Inflammatory macrophage (primary cell): ENCODE measurements around the gene BTBD9.
A peak's percentile ranks its signal among the peaks of the same experiment; 100 is the strongest.
"Not testable (repeated sequence)": the region's sequence is repeated elsewhere in the genome, so short reads cannot be mapped to it uniquely, and the experiment has no call there.

Experiments
- DNase-seq, 2 donors: peaks; one replicate each; pipeline ENCODE4 v3.0.0-alpha.2; 2020 to 2022

BTBD9 gene

DNA sequence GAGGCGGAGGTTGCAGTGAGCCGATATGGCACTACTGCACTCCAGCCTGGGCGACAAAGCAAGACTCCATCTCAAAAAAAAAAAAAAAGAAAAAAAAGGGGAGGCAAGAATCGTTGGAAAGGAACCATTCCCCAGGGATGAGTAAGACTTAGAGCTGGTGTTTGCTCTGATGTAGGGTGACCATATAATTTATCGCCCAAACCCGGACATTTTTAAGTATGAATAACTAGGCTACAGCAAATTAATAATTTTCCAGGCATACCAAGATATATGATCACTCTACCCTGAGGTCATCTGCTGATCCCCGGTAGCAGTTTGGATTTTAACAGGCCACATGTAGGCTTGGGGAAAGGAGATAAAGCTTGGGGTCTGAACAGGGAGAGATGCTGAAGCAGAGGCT, 260.9 kb downstream of the BTBD9 start:
- DNase-seq = no peak

DNA sequence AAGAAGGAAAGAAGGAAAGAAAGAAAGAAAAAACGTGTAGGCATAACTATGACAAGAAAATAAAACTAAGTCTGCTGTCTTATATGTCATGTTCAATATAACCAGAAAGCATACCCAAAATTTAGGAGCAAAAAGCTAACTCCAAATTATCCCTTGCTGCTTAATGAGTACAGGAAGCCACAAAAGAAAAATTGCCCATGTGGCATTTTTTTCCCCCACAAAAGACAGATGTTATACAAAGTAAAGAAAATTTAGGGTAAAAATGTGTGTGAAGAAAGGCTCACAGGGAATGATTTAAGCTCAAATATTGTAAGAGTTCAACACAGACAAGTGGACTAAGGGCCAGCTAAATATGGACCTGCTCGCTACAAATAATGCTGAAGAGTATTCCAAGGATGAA, 263.8 kb downstream of the BTBD9 start:
- DNase-seq = no peak

DNA sequence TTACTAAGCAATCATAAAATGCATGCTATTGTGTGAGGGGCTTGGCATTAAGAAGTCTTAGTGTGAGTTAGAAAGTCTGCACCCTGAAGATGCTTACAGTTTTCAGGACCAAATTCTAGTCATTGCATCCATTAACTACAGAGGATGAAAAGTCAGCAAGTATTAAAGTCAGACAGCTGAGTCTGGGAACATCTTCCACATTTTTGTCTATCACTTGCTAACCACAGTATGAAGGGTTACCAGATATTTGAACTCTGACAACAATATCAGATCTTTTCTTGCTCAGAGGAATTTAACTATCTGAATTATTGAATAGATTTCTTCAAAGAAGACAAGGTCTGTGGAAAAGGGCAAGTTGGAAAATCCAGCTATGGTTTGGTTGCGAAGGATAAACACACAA, 264.4 kb downstream of the BTBD9 start:
- DNase-seq = no peak

DNA sequence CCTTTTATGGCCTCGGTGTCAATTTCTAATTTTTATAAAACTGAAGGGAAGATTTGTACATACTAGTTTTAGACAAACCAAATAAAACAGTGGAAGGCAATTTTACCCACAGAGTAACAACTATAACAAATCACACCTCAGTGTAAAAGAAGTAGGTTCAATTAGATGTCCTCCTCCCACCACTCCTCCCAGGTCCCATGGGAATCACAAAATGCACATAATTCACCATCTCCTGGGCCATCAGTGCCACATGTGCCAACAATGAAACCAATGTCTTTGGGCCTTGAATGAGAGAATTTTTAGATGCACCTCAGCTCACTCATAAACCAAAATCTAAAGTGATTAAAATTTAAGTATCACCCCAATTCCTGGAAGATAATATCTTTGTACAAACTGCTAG, 267.8 kb downstream of the BTBD9 start:
- DNase-seq = no peak

DNA sequence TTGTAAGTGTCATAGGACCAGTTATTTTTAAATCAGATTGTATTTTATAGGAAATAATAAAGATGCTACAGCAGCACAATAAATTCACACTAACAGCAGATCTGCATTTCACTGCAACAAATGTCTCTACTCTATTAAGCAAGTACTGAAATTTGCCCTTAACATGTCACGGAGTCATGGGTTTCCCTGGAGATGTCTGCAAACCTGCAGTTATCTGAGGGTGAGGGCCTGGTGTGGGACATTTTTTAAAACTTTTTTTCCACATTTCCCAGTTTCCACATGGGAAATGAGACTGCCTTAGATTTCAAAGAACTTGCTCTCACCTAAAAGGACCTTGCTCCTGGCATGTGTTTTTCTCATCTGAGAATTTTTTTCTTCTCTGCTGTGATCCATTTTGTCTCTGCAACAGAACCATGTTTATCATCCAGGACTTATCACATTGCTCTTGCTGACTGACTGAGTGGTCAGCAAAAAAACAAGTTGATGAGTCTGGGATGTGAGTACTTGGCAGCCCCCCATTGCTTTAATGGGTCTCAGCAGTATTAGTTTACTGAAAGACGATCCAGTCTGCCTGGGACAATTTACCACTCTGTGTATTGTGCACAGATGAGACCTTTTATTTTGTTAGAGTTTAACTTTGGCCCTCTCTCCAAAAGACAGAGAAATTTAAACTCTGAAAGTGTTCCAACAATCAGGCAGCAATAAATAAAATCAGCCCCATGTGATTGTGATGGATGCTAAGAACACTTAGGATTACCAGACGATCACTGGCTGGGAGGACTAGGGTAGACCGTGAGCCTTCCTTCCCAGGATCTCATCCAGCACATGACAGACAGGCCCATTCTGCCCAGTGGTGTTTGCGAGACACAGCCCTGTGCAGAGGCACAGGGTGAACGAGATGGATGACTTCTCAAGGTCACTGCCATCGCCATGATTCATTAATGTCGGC, 268.8 kb downstream of the BTBD9 start:
- DNase-seq = no peak

DNA sequence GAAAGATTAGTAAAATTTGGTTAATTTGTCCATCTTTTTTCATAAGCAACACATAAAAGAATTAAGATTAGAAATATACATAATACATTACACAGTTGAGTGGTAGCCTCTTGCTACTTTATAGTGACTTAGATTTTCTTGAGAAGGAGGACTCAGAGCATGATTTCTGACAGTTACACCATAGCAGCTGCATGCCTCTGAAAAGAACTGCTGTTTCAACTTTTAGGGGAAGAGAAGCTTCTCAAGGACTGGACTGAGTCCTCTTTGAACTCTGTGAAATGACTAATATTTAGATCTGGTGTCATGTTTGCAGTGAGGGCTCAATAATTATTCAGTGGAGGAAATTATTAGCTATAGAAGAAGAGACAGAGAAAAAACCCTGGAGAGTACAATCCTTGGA, 272.5 kb downstream of the BTBD9 start:
- DNase-seq = no peak

DNA sequence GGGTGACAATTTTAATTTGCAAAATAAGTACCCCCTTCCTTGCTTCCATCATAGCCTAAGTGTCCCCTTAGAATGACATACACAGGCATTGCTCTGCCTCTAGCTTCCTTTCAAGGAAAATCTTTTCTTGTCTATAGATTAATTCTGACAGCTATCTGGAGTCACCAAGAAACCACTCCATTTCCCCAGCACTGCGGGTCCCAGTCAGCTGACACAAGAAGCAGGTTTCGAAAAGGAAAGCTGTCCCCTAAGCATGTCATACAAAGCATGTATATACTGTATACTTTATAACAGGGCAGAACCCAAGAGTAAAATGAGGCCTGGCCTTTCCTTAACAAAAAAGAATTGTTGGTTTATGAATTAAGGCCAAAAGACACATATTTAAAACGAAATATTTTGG, 273.5 kb downstream of the BTBD9 start:
- no peak for DNase-seq

DNA sequence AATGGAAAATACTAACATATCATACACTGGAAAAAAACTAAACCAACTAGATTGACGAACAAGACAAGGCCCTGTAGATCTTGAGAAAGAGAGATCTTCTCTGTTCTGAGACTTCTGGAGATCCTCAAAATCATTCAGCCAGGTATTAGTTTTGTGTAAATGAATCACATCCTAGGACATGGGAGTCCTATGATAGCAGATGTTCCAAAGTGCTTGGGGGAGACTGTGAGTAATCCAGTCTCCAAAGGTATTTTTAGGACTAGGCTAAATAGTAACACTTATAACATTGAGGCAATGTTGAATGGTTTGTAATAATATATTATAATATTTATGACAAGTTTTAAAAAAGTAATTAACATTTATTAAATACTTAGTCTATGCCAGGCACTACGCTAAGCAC, 275.0 kb downstream of the BTBD9 start:
- no peak for DNase-seq

DNA sequence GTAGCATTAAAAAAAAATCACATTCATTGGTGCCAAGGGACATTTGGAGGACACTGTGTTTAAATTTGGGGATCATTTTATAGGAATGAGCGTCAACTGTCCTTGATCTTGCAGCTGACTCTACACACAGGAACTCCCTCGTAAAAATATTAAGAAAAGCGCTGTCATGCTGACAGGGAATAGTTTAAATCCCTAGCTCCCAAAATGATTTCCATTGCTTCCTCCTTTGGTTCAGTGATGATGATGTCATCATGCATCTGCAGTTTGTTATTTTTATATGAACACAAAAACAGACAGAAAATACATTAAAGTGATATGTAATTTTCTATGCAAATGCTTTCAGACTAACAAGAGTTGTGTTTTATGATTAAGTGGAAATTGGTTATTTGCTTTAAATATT, 275.6 kb downstream of the BTBD9 start:
- DNase-seq = no peak

DNA sequence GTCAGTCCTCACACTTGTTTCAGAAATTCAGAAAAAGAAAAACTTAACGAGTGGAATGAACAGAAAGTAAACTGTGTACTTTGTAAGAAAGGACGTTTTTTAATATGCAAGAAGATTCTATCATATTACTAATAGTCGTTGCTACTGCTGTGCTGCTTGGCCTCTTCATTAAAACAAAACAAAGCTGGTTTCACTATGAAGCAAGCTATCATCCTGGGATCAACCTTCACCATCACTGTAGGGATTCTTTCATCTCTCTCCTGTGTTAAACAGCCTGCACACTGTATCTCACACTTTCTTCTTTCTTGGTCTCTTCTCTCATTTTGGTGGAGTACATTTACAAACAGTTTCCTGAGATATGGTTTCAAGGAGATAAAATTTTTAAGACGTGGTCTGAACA, 284.2 kb downstream of the BTBD9 start:
- no peak for DNase-seq

DNA sequence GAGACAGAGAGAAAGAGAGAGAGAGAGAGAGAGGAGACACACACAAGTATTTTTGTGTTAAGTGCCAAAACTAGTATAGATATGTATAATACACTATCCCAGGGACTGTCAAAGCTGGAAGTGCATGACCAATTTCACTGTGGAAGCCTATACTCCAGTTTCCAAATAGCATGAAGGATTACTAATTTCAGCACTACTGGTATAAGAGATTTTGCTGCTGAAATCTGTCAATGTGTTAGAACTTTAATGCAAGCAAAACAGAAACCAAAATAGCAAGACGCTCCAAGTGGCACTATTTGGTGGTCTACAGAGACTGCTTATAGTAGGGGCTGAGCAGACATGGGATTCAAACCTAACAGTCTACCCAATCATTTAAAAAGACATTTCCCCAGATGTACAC, 284.8 kb downstream of the BTBD9 start:
- no peak for DNase-seq

DNA sequence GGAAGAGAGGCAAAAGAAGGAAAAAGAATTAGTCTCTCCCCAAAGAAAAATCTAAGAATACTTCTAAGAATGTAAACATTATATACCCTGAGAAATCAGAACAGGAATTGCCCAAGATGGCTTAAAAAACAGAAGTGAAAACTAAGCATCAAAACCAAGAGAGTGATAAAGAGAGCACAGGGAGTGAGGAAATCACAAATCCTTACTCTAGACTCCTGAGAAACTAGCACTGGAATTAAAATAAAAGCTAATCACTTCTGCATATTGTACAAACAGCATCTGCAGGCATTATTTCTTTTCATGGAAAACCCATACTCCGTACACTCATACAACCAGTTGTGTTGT, 285.7 kb downstream of the BTBD9 start:
- DNase-seq = peak; percentile 2 to 44

DNA sequence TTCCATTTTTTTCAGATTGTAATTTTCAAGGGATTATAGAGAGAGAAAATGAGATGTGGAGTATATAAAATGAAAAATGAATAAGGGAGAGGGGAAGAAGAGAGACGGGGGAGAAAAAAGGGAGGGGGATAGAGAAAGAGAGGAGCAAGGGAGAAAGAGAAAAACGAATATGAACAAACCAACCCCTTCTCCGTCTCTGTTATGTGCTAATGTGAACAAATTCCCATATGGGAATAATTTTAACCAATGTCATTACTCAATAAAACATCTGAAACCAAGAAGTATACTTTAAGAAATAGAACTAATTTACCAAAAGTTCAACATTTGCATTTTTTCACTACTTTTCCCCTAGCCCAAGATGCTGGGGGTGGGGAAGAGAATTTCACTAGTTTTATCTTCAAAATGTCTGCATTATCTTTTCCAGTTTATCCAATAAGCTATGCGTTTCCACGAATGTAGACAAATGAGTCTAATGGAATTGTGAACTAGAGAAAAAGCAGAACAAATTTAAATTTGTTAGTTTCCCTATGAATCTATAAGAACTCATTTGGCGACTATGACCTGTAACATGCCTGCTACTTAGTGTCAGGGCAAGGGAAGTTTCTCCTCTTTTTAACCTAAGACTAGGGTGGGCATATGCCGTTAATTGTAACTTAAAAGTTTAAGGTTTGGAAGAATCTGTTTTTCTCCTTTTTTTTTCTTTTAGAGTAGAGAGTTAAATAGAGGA, 286.3 kb downstream of the BTBD9 start:
- DNase-seq = no peak

DNA sequence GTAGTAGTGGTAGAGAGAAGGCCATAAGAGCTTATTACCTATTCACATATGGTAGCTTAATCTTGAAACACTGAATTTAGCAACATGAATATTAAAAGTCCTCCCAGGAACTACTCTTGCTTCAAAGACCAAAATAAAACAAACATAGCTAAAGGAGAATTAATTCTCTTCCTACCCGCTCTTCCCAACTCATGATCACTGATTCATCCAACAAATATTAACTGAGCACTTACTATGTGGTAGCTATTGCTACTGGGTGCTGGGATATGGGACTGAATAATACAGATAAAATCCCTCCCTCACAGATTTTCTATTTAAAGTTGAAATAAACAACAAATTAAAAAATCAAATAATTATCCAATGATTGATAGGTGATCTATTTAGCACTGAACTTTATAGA, 287.1 kb downstream of the BTBD9 start:
- DNase-seq = no peak

DNA sequence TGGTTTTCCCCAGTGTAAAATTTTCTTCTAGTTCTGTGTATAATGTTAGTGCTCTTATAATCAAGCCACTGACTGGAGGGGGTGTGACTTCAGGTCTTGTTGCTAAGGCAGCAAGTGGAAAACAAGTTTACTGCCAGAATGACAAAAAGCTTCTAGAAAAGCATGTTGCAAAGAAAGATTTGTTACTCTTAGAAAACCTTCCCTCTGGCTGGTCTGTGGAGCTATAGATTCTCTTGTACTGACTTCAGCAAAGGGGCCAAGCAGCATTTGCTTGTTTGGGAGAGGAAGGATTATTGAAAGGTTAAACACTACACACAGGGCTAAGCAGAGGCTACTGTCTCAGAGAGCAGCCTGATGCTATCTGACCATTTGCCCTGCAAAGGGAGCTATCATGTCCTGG, 288.8 kb downstream of the BTBD9 start:
- DNase-seq = no peak

DNA sequence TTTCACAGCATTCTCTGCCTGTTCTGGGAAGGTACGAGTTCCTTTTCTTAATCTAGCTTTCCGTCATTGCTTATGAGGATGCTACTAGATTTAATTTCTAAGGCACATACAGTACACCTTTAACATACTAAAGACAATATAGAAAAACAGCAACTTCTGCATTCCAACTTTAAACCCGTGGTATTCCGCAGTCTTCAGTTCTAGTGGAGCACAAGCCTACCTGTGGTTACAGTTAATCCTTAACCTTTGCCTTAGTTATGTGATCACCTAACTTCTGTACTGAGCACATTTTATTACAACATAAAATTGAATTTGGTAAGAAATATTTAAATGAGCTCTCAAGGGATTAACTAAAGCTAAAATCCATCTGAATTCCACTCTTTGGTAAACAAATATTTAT, 289.5 kb downstream of the BTBD9 start:
- no peak for DNase-seq

DNA sequence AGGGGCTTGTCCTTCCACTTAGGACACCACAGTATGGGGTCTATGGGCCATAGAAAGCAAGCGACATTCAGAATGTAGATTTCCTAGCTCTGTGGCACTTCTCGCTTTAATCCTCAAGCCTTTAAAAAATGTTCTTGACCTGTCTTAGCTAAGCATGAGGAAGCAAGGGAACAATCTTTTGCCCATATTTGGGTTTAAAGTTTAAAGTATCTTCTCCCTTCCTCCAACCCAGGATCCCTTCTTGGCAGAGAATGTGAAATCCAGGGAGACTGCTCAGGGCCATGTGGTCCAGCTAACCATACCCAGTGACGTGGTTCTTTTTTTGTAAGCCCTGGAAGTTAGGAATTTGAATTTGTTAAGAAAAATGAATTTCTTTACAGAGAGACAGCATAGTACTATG, 289.9 kb downstream of the BTBD9 start:
- DNase-seq = no peak

DNA sequence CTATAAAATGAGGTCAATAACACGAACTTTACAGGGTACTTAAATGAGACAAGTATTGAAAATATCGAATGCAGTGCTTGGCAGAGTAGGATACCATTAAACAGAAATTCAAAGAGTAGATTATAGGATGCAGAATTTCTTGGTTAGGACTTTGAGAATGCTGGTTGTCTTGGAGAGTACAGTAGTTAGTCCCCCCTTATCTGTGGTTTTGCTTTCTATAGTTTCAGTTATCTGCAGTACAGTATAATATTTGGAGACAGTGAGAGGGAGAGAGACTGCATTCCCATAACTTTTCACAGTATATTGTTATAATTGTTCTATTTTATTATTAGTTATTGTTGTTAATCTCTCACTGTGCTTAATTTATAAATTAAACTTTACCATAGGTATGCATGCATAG, 290.5 kb downstream of the BTBD9 start:
- no peak for DNase-seq

DNA sequence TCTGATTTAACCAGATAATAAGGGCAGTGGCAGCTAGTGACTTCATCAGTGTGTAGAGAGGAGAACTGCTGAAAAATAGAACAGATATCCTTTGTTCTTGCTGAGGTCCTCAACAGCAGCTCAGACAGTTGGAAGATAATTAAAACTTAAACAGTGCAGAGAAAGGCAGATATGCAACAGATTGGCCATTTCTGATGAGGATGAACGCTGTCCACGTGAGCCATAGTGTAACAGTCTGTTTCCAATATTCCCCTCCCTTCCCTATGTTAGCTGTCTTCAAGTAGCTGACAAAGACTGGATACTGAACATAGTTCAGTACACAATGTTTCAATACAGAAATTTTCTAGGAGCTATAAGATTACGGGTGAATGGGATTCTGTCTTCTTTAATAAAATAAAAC, 291.4 kb downstream of the BTBD9 start:
- no peak for DNase-seq

DNA sequence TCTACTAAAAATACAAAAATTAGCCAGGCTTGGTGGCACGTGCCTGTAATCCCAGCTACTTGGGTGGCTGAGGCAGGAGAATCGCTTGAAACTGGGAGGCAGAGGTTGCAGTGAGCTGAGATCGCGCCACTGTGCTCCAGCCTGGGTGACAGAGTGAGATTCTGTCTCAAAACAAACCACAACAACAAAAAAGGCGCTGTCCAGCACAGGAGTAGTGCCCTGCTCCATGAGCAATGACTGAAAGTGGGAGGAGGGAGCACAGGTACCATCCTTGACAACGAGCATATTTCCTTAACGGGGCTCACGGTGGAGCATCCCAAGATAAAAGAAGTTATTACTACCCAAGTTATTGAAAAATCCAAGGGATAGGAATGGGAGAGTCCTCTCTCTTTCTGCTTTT, 291.9 kb downstream of the BTBD9 start:
- DNase-seq = not testable (repeated sequence)

DNA sequence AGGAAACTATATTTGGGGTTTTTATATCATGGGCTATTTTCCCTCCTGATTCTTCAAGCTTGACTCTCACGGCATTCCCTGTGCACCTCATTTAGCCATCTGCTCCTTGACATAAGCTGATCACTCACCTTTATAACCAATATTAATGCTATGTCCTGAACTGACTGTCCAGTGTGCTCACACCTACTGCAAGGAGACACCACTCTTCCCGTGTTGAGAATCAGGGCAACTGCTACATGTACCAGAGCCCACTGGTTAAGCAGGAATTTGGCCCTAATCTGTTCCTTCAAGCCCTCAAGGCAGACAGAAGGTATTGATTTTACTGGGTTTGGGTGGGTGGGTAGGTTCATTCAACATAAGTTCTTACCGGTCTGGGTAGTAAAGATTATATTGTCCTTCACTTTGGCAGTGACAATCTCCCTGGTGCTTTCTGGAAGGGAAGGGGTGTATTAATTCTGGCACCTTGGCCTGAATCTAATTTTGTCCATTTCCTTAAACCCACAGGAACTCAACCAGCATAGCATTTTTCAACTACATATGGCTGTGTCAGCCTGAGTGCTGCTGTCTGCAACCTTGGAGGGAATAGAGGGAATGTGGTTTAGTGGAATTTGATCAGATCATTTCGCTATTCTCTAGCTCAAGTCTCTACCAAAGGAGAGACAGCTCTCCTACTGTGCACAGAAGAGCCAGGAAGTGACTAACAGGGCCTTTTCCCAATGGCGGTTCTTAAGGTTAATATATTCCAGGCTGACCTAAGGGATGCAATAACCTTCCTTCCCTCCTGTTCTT, 293.2 kb downstream of the BTBD9 start:
- no peak for DNase-seq

DNA sequence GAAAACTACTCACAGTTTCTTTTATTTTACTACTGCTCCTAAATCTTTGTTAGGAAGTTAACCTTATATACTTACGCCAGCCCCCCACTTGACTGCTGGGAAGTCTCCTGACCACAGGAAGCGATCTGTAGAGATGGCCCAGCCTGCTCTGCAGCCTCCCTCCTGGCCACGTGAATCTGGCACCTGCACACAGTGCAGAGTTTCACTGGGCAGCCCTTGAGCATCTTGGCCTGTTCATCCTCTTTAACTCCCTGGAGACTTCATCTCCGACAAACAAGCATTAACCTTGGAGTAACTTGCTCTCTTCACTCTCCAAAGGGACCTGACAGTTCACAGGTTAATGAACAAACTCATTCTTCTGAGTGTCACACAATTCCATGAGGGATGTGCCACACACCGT, 294.1 kb downstream of the BTBD9 start:
- DNase-seq = no peak

DNA sequence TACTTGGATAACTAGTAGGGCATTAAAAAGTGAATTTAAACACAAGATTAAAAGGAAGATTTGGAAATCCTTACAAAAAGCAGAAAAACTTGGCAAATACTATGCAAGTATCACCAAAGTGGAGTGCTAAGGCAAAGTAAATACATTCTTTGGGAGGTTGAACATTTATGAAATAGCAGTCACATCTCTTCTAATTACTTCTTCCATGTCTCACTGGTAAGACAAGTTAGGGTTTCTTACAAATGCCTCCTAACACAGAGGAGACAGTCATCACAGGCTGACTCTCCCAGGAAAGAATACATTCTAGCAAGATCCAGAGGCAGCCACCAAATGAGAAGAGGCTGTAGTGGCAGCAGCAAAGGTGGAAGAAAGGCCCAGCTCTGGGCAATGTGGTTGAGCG, 298.2 kb downstream of the BTBD9 start:
- no peak for DNase-seq

DNA sequence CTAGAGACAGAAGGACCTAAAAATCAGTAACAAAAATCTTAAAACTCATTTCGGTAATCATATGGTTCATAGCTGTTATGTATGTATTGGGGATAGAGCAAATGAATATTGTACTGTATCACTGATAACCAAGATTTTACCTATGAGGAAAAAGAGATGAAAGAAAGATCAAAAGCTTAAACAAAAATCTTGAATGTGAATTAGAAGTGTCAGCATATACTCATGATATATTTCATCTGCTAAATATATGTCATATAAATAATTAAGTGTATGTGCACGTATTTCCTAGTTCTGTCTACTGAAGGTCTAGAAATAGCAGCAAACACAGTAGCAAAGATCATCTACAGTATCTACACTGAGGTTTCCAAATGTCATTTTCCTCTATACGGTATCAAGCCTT, 299.8 kb downstream of the BTBD9 start:
- DNase-seq = no peak
